Pulmonary artery endothelial cell (primary cell): ENCODE results near the gene SHBG. TPM values are rescaled to one million over a fixed set of nuclear protein-coding genes. Genes with fewer than 3 reads are reported as not detected.
"Not testable (repeated sequence)": the region's sequence is repeated elsewhere in the genome, so short reads cannot be mapped to it uniquely, and the experiment has no call there.

Experiments used
- DNase-seq: peaks from one replicate; pipeline ENCODE4 v3.0.0-alpha.2; 2011; ENCODE audit warnings: low read depth, low spot score
- total RNA-seq: library from RNA; depleted of rRNA; stranded (reverse); fragments of >200 nt; gene quantifications from 2 replicates; pipeline ENCODE4 v1.2.3, GENCODE V29; 2014

Gene SHBG
- total RNA-seq, 1 donor from 2014 or later = 0.13 TPM

GRCh38 chr17:7611635-7612293 lies 18.2 kb upstream of the SHBG start:
- no peak for DNase-seq

- DNase-seq = no peak
Observed at GRCh38 chr17:7612294-7612640, 17.7 kb upstream of the SHBG start.

- no peak for DNase-seq
Observed at GRCh38 chr17:7613769-7614424, 16.0 kb upstream of the SHBG start.

- peak; percentile 99 for DNase-seq
Observed at GRCh38 chr17:7614425-7615264, 15.3 kb upstream of the SHBG start, which contains the start of gene FXR2. Gene FXR2, minus strand, starts transcription at chr17:7614897. Its CDS starts 365 bp downstream, at chr17:7614532.

GRCh38 chr17:7615265-7615747 lies 14.6 kb upstream of the SHBG start:
- no peak for DNase-seq

- DNase-seq = no peak
Observed at GRCh38 chr17:7618608-7619007, 11.3 kb upstream of the SHBG start.

- DNase-seq = no peak
Observed at GRCh38 chr17:7620835-7621234, 9.1 kb upstream of the SHBG start.

- DNase-seq = no peak
Observed at GRCh38 chr17:7623661-7624060, 6.3 kb upstream of the SHBG start.

GRCh38 chr17:7625749-7626148 lies 4.2 kb upstream of the SHBG start:
- not testable (repeated sequence) for DNase-seq

GRCh38 chr17:7626307-7626706 lies 3.6 kb upstream of the SHBG start:
- DNase-seq = no peak

- no peak for DNase-seq
Observed at GRCh38 chr17:7626956-7627249, 3.0 kb upstream of the SHBG start.

GRCh38 chr17:7627250-7628121 lies 2.4 kb upstream of the SHBG start, which contains the start of gene SAT2:
Gene SAT2, minus strand, starts transcription at chr17:7627821. Its CDS starts 186 bp downstream, at chr17:7627635.
- peak; percentile 75 for DNase-seq

GRCh38 chr17:7631398-7632380 lies 1.8 kb downstream of the SHBG start:
- DNase-seq = no peak

- DNase-seq = no peak
Observed at GRCh38 chr17:7632492-7632894, 2.6 kb downstream of the SHBG start.

GRCh38 chr17:7633093-7633492 lies 3.2 kb downstream of the SHBG start:
- DNase-seq = no peak

- DNase-seq = no peak
Observed at GRCh38 chr17:7634384-7634783, 4.4 kb downstream of the SHBG start.

- DNase-seq = no peak
Observed at GRCh38 chr17:7636163-7636562, 6.2 kb downstream of the SHBG start.

GRCh38 chr17:7640783-7641182 lies 10.8 kb downstream of the SHBG start:
- no peak for DNase-seq

GRCh38 chr17:7641635-7642034 lies 11.7 kb downstream of the SHBG start:
- DNase-seq = not testable (repeated sequence)

GRCh38 chr17:7644775-7645174 lies 14.8 kb downstream of the SHBG start:
- DNase-seq = no peak
